ENCODE data around the gene SMPD3.

- TF ChIP-seq CTCF (IDR thresholded peaks at IDR 0.05) = no peak
- TF ChIP-seq ESRRA (IDR thresholded peaks at IDR 0.05; ENCODE audit: borderline replicate concordance, low read length) = no peak
- TF ChIP-seq REST (IDR thresholded peaks at IDR 0.05) = no peak
- no peak for TF ChIP-seq RNF2 (IDR thresholded peaks at IDR 0.05; ENCODE audit: borderline replicate concordance, low read depth)
Observed at GRCh38 chr16:68369697-68370580, 78.4 kb downstream of the SMPD3 start.
